ENCODE results near the gene MPP7. TPM values are rescaled to one million over a fixed set of nuclear protein-coding genes. Genes with fewer than 3 reads are reported as not detected.

Gene MPP7
- total RNA-seq (2022; extraction: Qiagen RNA extraction; ENCODE audit: low read depth), result 0.10 to 0.21 TPM (median 0.11 TPM) in 4 of 5 replicates, not detected in the other

DNA sequence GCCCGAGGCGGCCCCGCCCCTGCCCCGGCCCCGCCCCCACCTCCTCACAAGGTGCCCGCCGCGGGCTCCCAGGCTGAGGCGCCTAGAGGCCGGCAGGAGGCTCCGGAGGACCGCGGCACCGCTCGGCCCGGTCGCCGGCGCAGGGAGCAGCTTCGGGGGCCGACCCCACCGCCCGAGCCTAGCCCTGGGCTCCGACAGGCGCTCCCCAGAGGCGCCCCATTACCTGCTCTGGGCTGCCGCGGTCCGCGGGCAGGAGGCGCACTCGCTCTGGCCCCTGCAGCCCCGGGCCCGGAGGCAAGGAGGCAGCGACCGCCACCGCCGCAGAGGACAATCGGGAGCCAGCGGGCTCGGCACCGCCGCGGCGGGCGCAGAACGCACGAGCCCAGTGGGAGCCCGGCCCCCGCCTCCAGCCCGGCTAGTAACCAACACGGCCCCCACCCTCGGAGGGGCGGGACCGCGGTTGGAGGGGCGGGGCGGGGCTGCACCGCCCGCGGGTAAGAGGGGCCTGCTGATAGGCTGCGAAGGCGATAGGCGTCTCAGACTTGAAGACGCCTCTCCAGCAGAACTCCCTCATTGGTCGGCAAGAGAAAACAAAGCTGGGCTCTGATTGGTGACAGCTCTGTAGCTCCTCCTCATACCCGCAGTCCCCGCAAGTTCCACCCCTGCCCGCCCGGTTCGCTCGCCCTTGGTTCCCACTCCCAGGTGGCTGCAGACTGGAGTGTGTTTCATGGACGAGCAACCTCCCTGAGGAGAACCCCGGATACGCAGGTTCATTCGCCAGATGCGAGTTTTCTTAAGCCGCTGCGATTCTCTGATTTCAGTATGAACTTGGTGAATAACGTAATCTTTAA, at the start of gene MPP7:
Gene MPP7 (minus strand): TSS at position 427 of the 851 bp plus-strand sequence. CDS start 64,460 bp downstream, outside the sequence.

Other genes starting within 250 kb of the MPP7 start
- gene WAC, start 230.1 kb upstream of the MPP7 start, total RNA-seq (2022; extraction: Qiagen RNA extraction; ENCODE audit: low read depth), result 53.9 to 74.9 TPM (median 73.1 TPM) in 5 replicates

Data from A549 treated with GW870086 at 1 μM for 4 hours (cell line).